Gastrocnemius medialis (tissue), 4 donors: Measurements from ENCODE around the gene RMND5A. TPM values are rescaled to one million over a fixed set of nuclear protein-coding genes. Genes with fewer than 3 reads are reported as not detected.

Source experiments
- ATAC-seq, 2 donors: fragments of 150-250 bp; one replicate each; pipeline ENCODE4 v1.9.1; 2016
- DNase-seq, 2 donors: peaks; one replicate each; pipeline ENCODE4 v3.0.0-alpha.2; 2019
- H3K27ac ChIP-seq, 4 donors: fragments of 200-600 bp; sonication (generic); 1 replicate in 1 of 4; 2 replicates in 3 of 4; pipeline ENCODE4 v1.5.1; 2016 to 2018; ENCODE audit warnings: mild to moderate bottlenecking in 2 of 4, moderate library complexity in 1 of 4
- H3K27me3 ChIP-seq, 3 donors: fragments of 200-600 bp; sonication (generic) in 2 of 3; 1 replicate in 1 of 3; 2 replicates in 2 of 3; pipeline versions ENCODE4 v1.5.1 to v1.6.0; 2016 to 2019; ENCODE audit warnings: mild to moderate bottlenecking in 1 of 3, moderate library complexity in 1 of 3
- H3K36me3 ChIP-seq, 2 donors: fragments of 200-600 bp; sonication (generic) in 1 of 2; one replicate each; pipeline ENCODE4 v1.5.1; 2017 to 2018
- H3K4me1 ChIP-seq, 2 donors: fragments of 200-600 bp; sonication (generic) in 1 of 2; one replicate each; pipeline ENCODE4 v1.5.1; 2016 to 2017; ENCODE audit warnings: mild to moderate bottlenecking in 2 of 2
- H3K4me3 ChIP-seq, 4 donors: fragments of 200-600 bp; sonication (generic) in 3 of 4; 1 replicate in 1 of 4; 2 replicates in 3 of 4; pipeline ENCODE4 v1.5.1; 2016 to 2019; ENCODE audit warnings: mild to moderate bottlenecking in 2 of 4
- H3K9me3 ChIP-seq, 3 donors: fragments of 200-600 bp; sonication (generic) in 2 of 3; 1 replicate in 1 of 3; 2 replicates in 2 of 3; pipeline ENCODE4 v1.5.1; 2016 to 2019
- CTCF ChIP-seq, 5 experiments: fragments of 450-650 bp in 3 of 5; fragments of 200-600 bp in 2 of 5; sonication (generic) in 2 of 5; IDR thresholded peaks in 4 of 5; conservative IDR thresholded peaks in 1 of 5; 1 replicate in 4 of 5; 2 replicates in 1 of 5; pipeline ENCODE4 v1.5.1; 2016 to 2019; ENCODE audit warnings: antibody characterized with exemption in 5 of 5, mild to moderate bottlenecking in 3 of 5, moderate library complexity in 3 of 5
- POLR2A ChIP-seq, 2 donors: fragments of 450-650 bp; IDR thresholded peaks; one replicate each; pipeline ENCODE4 v1.6.1; 2017; ENCODE audit warnings: antibody characterized with exemption in 2 of 2, mild to moderate bottlenecking in 2 of 2, moderate library complexity in 2 of 2
- in situ Hi-C, 4 donors: fragments of 200-750 bp; cut with MboI; loops; one replicate each; pipeline versions ENCODE4 v1.15.0 to v1.8.0; 2017; ENCODE audit warnings: low sequenced_read_pairs in 4 of 4
- intact Hi-C: fragments of 100-400 bp; cut with DNase I; formaldehyde crosslinking; loops from one replicate; pipeline ENCODE4 v1.15.1; 2023; ENCODE audit warnings: low total_unique reads
- total RNA-seq, 4 donors: library from RNA; depleted of rRNA; stranded (reverse); fragments of >200 nt; gene quantifications; one replicate each; pipeline versions ENCODE4 v1.1.0 to v1.2.3, GENCODE V29; 2016

The RMND5A gene
- total RNA-seq, 4 donors from 2014 or later: 88.9 to 113 (median 102) TPM

DNA sequence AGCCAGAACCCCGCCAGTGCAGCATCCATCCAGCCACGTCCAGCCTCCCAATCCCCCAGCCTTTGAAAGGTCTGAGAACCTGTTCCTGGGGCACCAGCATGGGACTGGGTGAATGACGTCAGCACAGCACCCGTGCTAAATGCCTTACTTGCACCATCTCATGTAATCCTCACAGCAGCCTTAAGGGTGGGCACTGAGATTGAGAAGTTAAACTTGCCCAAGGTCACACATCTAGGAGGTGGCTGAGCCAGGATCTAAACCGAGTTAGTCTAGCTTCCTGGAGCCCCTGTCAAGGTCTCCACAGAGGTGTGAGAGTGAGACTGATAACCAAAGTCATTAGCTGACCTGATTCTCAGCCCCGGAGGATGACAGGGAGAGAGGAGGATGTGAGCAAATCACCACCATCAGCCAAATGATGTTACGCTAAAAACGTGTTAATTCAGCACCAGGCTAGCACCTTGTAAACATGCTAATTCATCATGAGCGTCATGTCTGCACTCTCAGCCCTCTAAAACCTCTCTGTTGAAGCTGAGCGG lies 66.0 kb downstream of the RMND5A start:
- intact Hi-C loops: no loop called here

DNA sequence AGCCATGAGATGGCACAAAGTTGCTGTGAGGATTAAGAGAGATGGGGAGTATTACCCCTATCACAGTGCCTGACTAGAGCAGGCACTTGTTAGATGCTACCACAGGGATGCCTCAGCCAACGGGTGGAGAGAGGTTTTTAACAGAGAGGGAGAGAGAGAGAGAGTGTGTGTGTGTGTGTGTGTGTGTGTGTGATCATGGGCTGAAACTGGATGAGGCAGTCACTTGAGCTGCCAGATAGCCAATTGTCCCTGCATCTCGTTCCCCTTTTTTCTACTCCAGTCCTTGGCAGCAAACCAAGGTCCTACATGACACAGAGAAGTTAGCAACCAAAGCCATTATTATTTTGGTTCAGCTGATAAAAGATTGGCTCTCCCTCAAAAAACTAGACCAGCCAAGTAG lies 67.6 kb downstream of the RMND5A start:
- H3K4me1 ChIP-seq: peaks cover 7 to 17% of the 10 kb centered on the region in 2 donors
- H3K36me3 ChIP-seq: no peaks in the 10 kb centered on the region
- H3K9me3 ChIP-seq: no peaks in the 10 kb centered on the region
- ATAC-seq (no peak), DNase-seq (no peak)
- peaks cover 44 to 54% (median 47%) of the 10 kb centered on the region in 3 donors for H3K27me3 ChIP-seq
- no peak overlapping the region for H3K4me3 ChIP-seq
- in situ Hi-C loops (no loop called here), intact Hi-C loops (no loop called here)
- no peak for TF ChIP-seq CTCF (IDR thresholded peaks at IDR 0.05 in 4 of 5, conservative IDR thresholded peaks at IDR 0.05 in 1 of 5)
- TF ChIP-seq POLR2A (IDR thresholded peaks at IDR 0.05): no peak
- no peak overlapping the region for H3K27ac ChIP-seq

More for the DNA sequence above, 66.0 kb downstream of the RMND5A start:
- H3K9me3 ChIP-seq: no peaks in the 10 kb centered on the region
- ATAC-seq (no peak), DNase-seq (no peak)
- peaks cover 7 to 17% of the 10 kb centered on the region in 2 donors for H3K4me1 ChIP-seq
- peaks cover 28 to 37% (median 31%) of the 10 kb centered on the region in 3 donors for H3K27me3 ChIP-seq
- H3K4me3 ChIP-seq: no peak overlapping the region
- no peak for TF ChIP-seq CTCF (IDR thresholded peaks at IDR 0.05 in 4 of 5, conservative IDR thresholded peaks at IDR 0.05 in 1 of 5)
- no peak for TF ChIP-seq POLR2A (IDR thresholded peaks at IDR 0.05)
- no peaks in the 10 kb centered on the region for H3K36me3 ChIP-seq
- H3K27ac ChIP-seq: no peak overlapping the region
- in situ Hi-C loops: no loop called here

- ATAC-seq: no peak
- in situ Hi-C loops (no loop called here), intact Hi-C loops (no loop called here)
- DNase-seq: no peak
- no peaks in the 10 kb centered on the region for H3K9me3 ChIP-seq
- H3K4me3 ChIP-seq: peak overlapping the region in 1 of 4 donors; percentile 8
- peaks cover 48 to 58% (median 50%) of the 10 kb centered on the region in 3 donors for H3K27me3 ChIP-seq
- H3K27ac ChIP-seq: no peak overlapping the region
- no peak for TF ChIP-seq CTCF (IDR thresholded peaks at IDR 0.05 in 4 of 5, conservative IDR thresholded peaks at IDR 0.05 in 1 of 5)
- no peak for TF ChIP-seq POLR2A (IDR thresholded peaks at IDR 0.05)
- H3K4me1 ChIP-seq: peaks cover 7 to 17% of the 10 kb centered on the region in 2 donors
- H3K36me3 ChIP-seq: no peaks in the 10 kb centered on the region
Measured at GRCh38 chr2:86788165-86788564, 68.1 kb downstream of the RMND5A start.

GRCh38 chr2:86788881-86789686 lies 69.0 kb downstream of the RMND5A start:
- Histone ChIP-seq H3K4me1 (peaks cover 7 to 17% of the 10 kb centered on the region in 2 donors), H3K27me3 (peaks cover 54 to 67% (median 56%) of the 10 kb centered on the region in 3 donors), H3K4me3 (peak overlapping the region in 3 of 4 donors; percentile 8 to 14 (median 13)), H3K9me3 (no peaks in the 10 kb centered on the region), H3K36me3 (no peaks in the 10 kb centered on the region), H3K27ac (no peak overlapping the region)
- DNase-seq (no peak), ATAC-seq (no peak)
- intact Hi-C loops: no loop called here
- in situ Hi-C loops: no loop called here
- TF ChIP-seq CTCF (IDR thresholded peaks at IDR 0.05 in 4 of 5, conservative IDR thresholded peaks at IDR 0.05 in 1 of 5) (no peak), POLR2A (IDR thresholded peaks at IDR 0.05) (no peak)
